ENCODE data around the gene CARM1. TPM values are rescaled to one million over a fixed set of nuclear protein-coding genes. Genes with fewer than 3 reads are reported as not detected.
"Not testable (repeated sequence)": the region's sequence is repeated elsewhere in the genome, so short reads cannot be mapped to it uniquely, and the experiment has no call there.

The CARM1 gene
- total and polyA plus RNA-seq, 2 donors from 2014 or later: 21.9 to 41.2 TPM

GRCh38 chr19:10868872-10869547 is 2.3 kb upstream of the CARM1 start:
- Histone ChIP-seq H3K36me3 (ENCODE audit: control insufficient read depth in 2 of 3, insufficient read depth in 3 of 3, low read length in 3 of 3) (no peaks in the 10 kb centered on the region), H3K4me3 (ENCODE audit: low read length in 3 of 3) (no peak overlapping the region), H3K4me1 (ENCODE audit: control insufficient read depth in 2 of 3, insufficient read depth in 2 of 3, low read depth in 1 of 3, low read length in 3 of 3) (peaks cover 0 to 9% (median 3%) of the 10 kb centered on the region in 3 donors), H3K27me3 (ENCODE audit: control insufficient read depth, insufficient read depth, low read length) (no peaks in the 10 kb centered on the region), H3K9me3 (ENCODE audit: control insufficient read depth in 2 of 3, insufficient read depth in 1 of 3, low read length in 3 of 3) (no peaks in the 10 kb centered on the region), H3K27ac (ENCODE audit: low read depth in 2 of 2, low read length in 2 of 2) (no peak overlapping the region), H3K9ac (ENCODE audit: low read length in 3 of 3) (no peak overlapping the region)
- intact Hi-C loops (cut with DNase I): no loop called here
- DNase-seq: no peak
- no peak for FAIRE-seq
- TF ChIP-seq CTCF (IDR thresholded peaks at IDR 0.05; ENCODE audit: borderline replicate concordance, extremely low read depth, insufficient read depth): no peak

- intact Hi-C loops (cut with DNase I); FAIRE-seq: not testable (repeated sequence)
- peak in 2 of 5 donors; percentile 76 to 86 for DNase-seq
Measured at GRCh38 chr19:10869872-10870311, 1.5 kb upstream of the CARM1 start.

GRCh38 chr19:10870501-10870954 is 825 bp upstream of the CARM1 start:
- intact Hi-C loops (cut with DNase I): no loop called here
- no peak for TF ChIP-seq CTCF (IDR thresholded peaks at IDR 0.05; ENCODE audit: borderline replicate concordance, extremely low read depth, insufficient read depth)
- H3K9me3 ChIP-seq (ENCODE audit: control insufficient read depth in 2 of 3, insufficient read depth in 1 of 3, low read length in 3 of 3): no peaks in the 10 kb centered on the region
- H3K4me3 ChIP-seq (ENCODE audit: low read length in 3 of 3): peak overlapping the region; percentile 54 to 88 (median 80)
- H3K9ac ChIP-seq (ENCODE audit: low read length in 3 of 3): peak overlapping the region in 2 of 3 donors; percentile 75 to 77
- H3K4me1 ChIP-seq (ENCODE audit: control insufficient read depth in 2 of 3, insufficient read depth in 2 of 3, low read depth in 1 of 3, low read length in 3 of 3): peaks cover 0 to 7% (median 0%) of the 10 kb centered on the region in 3 donors
- no peaks in the 10 kb centered on the region for H3K36me3 ChIP-seq (ENCODE audit: control insufficient read depth in 2 of 3, insufficient read depth in 3 of 3, low read length in 3 of 3)
- FAIRE-seq: no peak
- no peaks in the 10 kb centered on the region for H3K27me3 ChIP-seq (ENCODE audit: control insufficient read depth, insufficient read depth, low read length)
- no peak for DNase-seq
- H3K27ac ChIP-seq (ENCODE audit: low read depth in 2 of 2, low read length in 2 of 2): peak overlapping the region in 1 of 2 donors; percentile 0

More at GRCh38 chr19:10869872-10870311, 1.5 kb upstream of the CARM1 start:
- not testable (repeated sequence) for H3K36me3 ChIP-seq (ENCODE audit: control insufficient read depth in 2 of 3, insufficient read depth in 3 of 3, low read length in 3 of 3); H3K4me3 ChIP-seq (ENCODE audit: low read length in 3 of 3); H3K27ac ChIP-seq (ENCODE audit: low read depth in 2 of 2, low read length in 2 of 2); H3K9ac ChIP-seq (ENCODE audit: low read length in 3 of 3); H3K4me1 ChIP-seq (ENCODE audit: control insufficient read depth in 2 of 3, insufficient read depth in 2 of 3, low read depth in 1 of 3, low read length in 3 of 3); H3K9me3 ChIP-seq (ENCODE audit: control insufficient read depth in 2 of 3, insufficient read depth in 1 of 3, low read length in 3 of 3); H3K27me3 ChIP-seq (ENCODE audit: control insufficient read depth, insufficient read depth, low read length)

GRCh38 chr19:10871711-10872545 is 575 bp downstream of the CARM1 start:
- Histone ChIP-seq H3K36me3 (ENCODE audit: control insufficient read depth in 2 of 3, insufficient read depth in 3 of 3, low read length in 3 of 3) (no peaks in the 10 kb centered on the region), H3K4me3 (ENCODE audit: low read length in 3 of 3) (peak overlapping the region; percentile 60 to 68 (median 64)), H3K9ac (ENCODE audit: low read length in 3 of 3) (peak overlapping the region; percentile 36 to 65 (median 63)), H3K27me3 (ENCODE audit: control insufficient read depth, insufficient read depth, low read length) (no peaks in the 10 kb centered on the region), H3K27ac (ENCODE audit: low read depth in 2 of 2, low read length in 2 of 2) (peak overlapping the region in 1 of 2 donors; percentile 17), H3K9me3 (ENCODE audit: control insufficient read depth in 2 of 3, insufficient read depth in 1 of 3, low read length in 3 of 3) (no peaks in the 10 kb centered on the region), H3K4me1 (ENCODE audit: control insufficient read depth in 2 of 3, insufficient read depth in 2 of 3, low read depth in 1 of 3, low read length in 3 of 3) (peaks cover 0 to 9% (median 0%) of the 10 kb centered on the region in 3 donors)
- no peak for TF ChIP-seq CTCF (IDR thresholded peaks at IDR 0.05; ENCODE audit: borderline replicate concordance, extremely low read depth, insufficient read depth)
- DNase-seq: peak; percentile 49 to 91 (median 70)
- FAIRE-seq: no peak
- intact Hi-C loops (cut with DNase I): no loop called here
